CD4-positive, alpha-beta T cell treated with Interleukin-4 for 1 hour (primary cell): Measurements from ENCODE around the gene TSR1.

Source experiments
- DNase-seq, 2 donors: peaks; one replicate each; pipeline ENCODE4 v3.0.0-alpha.2; 2020 to 2022

Gene TSR1

GRCh38 chr17:2368359-2368758 lies 32.1 kb upstream of the TSR1 start:
- DNase-seq: no peak

- DNase-seq: no peak
Measured at GRCh38 chr17:2366747-2367494, 30.7 kb upstream of the TSR1 start.

- no peak for DNase-seq
Measured at GRCh38 chr17:2365132-2365531, 28.9 kb upstream of the TSR1 start.

GRCh38 chr17:2364763-2365116 lies 28.5 kb upstream of the TSR1 start:
- DNase-seq: no peak

GRCh38 chr17:2363851-2364762 lies 27.9 kb upstream of the TSR1 start:
- DNase-seq: no peak

GRCh38 chr17:2363318-2363717 lies 27.1 kb upstream of the TSR1 start:
- no peak for DNase-seq

- DNase-seq: no peak
Measured at GRCh38 chr17:2362881-2363280, 26.6 kb upstream of the TSR1 start.

- DNase-seq: no peak
Measured at GRCh38 chr17:2362416-2362815, 26.2 kb upstream of the TSR1 start.

GRCh38 chr17:2362016-2362415 lies 25.8 kb upstream of the TSR1 start:
- DNase-seq: no peak

GRCh38 chr17:2361010-2361760 lies 24.9 kb upstream of the TSR1 start:
- DNase-seq: no peak

- no peak for DNase-seq
Measured at GRCh38 chr17:2357931-2358434, 21.7 kb upstream of the TSR1 start.

GRCh38 chr17:2357237-2357636 lies 21.0 kb upstream of the TSR1 start:
- DNase-seq: no peak

GRCh38 chr17:2354311-2354710 lies 18.1 kb upstream of the TSR1 start:
- no peak for DNase-seq

- DNase-seq: no peak
Measured at GRCh38 chr17:2351269-2351668, 15.0 kb upstream of the TSR1 start.

- DNase-seq: no peak
Measured at GRCh38 chr17:2347805-2348685, 11.8 kb upstream of the TSR1 start.

- no peak for DNase-seq
Measured at GRCh38 chr17:2346475-2346874, 10.2 kb upstream of the TSR1 start.

- no peak for DNase-seq
Measured at GRCh38 chr17:2344528-2344927, 8.3 kb upstream of the TSR1 start.

GRCh38 chr17:2343421-2343820 lies 7.2 kb upstream of the TSR1 start:
- DNase-seq: no peak

- no peak for DNase-seq
Measured at GRCh38 chr17:2338315-2338657, 2.0 kb upstream of the TSR1 start.

GRCh38 chr17:2337544-2338314 lies 1.5 kb upstream of the TSR1 start:
- DNase-seq: peak; percentile 45 to 60

- DNase-seq: peak; percentile 71 to 78
Measured at GRCh38 chr17:2336852-2337543, 741 bp upstream of the TSR1 start, which contains the start of gene SGSM2. Gene SGSM2, plus strand, starts transcription at chr17:2337501. Its CDS starts 188 bp downstream, at chr17:2337689.
